ENCODE measurements around the gene PANK1. TPM values are rescaled to one million over a fixed set of nuclear protein-coding genes. Genes with fewer than 3 reads are reported as not detected.

The PANK1 gene
- total RNA-seq, 1 experiment from 2014 or later: 19.2 TPM

DNA sequence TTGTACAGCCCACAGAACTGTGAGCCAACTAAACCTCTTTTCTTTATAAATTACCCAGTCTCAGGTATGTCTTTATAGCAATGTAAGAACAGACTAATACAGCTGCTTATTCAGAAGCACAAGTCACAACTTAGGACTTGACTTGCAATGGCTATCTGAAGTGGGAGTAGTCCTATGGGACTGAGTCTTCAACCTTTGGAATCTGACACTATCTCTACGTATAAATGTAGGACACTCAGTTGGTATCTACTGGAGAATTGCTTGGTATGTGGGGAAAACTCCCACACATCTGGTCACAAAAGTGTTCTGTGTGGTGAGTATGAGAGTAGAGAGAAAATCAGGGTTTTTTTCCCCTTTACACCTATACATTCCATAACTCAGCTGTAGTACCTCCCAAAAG, 12.3 kb upstream of the PANK1 start:
- Histone ChIP-seq H3K27ac (ENCODE audit: low read depth, low read length, poor library complexity, severe bottlenecking) (no peak overlapping the region), H3K27me3 (replicated peaks; ENCODE audit: insufficient read depth, low read depth, low read length, poor library complexity) (no peaks in the 10 kb centered on the region), H3K36me3 (ENCODE audit: insufficient read depth, low read length, poor library complexity, severe bottlenecking) (no peaks in the 10 kb centered on the region), H3K9me3 (ENCODE audit: low read depth, low read length, poor library complexity, severe bottlenecking) (no peaks in the 10 kb centered on the region), H3K4me1 (ENCODE audit: insufficient read depth, low read length, poor library complexity, severe bottlenecking) (no peaks in the 10 kb centered on the region), H3K4me3 (ENCODE audit: low read depth, low read length, poor library complexity, severe bottlenecking) (no peak overlapping the region)
- intact Hi-C loops (cut with micrococcal nuclease; ENCODE audit: unreplicated experiment): no loop called here
- no peak for DNase-seq (ENCODE audit: low spot score)
- BruUV-seq (replicated peaks): no TSS peak
- CTCF ChIA-PET: no interaction called here
- TF ChIP-seq, protein P1, sequence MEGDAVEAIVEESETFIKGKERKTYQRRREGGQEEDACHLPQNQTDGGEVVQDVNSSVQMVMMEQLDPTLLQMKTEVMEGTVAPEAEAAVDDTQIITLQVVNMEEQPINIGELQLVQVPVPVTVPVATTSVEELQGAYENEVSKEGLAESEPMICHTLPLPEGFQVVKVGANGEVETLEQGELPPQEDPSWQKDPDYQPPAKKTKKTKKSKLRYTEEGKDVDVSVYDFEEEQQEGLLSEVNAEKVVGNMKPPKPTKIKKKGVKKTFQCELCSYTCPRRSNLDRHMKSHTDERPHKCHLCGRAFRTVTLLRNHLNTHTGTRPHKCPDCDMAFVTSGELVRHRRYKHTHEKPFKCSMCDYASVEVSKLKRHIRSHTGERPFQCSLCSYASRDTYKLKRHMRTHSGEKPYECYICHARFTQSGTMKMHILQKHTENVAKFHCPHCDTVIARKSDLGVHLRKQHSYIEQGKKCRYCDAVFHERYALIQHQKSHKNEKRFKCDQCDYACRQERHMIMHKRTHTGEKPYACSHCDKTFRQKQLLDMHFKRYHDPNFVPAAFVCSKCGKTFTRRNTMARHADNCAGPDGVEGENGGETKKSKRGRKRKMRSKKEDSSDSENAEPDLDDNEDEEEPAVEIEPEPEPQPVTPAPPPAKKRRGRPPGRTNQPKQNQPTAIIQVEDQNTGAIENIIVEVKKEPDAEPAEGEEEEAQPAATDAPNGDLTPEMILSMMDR (conservative IDR thresholded peaks at IDR 0.05; ENCODE audit: low read depth, low read length): no peak
- no peak for TF ChIP-seq EZH2 (IDR thresholded peaks at IDR 0.05; ENCODE audit: borderline replicate concordance, low read depth, low read length, poor library complexity, severe bottlenecking)
- POLR2A ChIA-PET (ENCODE audit: low non-redundant PET): no interaction called here

DNA sequence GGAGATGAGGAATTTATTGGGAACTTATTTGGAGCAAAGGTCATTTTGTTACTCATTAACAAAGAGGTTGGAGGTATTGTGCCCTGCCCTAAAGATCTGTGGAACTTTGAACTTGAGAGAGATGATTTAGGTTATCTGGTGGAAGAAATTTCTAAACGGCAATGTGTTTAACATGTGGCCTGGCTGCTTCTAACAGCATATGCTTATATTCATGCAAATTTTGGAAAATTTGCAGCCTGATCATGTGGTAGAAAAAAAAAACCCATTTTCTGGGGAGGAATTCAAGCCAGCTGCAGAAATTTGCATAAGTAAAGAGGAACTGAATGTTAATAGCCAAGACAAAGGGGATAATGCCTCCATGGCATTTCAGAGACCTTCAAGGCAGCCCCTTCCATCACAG, 10.7 kb upstream of the PANK1 start:
- ChIA-PET CTCF (no interaction called here), POLR2A (ENCODE audit: low non-redundant PET) (no interaction called here)
- intact Hi-C loops (cut with micrococcal nuclease; ENCODE audit: unreplicated experiment): no loop called here

DNA sequence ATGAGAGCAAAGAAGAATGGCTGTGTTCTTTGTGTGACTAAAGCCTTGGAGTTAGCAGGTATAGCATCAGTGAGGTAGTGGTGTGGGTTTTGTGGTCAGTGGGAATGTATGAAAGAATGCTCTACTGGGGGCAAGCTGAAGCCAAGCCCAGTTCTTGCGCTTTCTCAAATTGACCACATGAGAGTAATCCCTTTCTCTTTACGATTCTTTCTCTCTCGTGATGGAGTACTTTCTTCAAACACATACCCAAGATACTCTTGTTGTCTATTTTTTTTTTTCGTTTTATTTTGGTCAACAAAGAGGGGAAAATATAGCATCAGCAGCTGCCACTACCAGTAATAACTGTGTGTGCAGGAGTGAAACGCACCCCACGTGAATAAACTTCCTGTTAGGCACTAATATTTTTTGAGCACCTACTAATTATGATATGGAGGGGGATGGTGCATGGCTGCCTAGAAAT, 8.4 kb upstream of the PANK1 start:
- Histone ChIP-seq H3K4me1 (ENCODE audit: insufficient read depth, low read length, poor library complexity, severe bottlenecking) (no peaks in the 10 kb centered on the region), H3K36me3 (ENCODE audit: insufficient read depth, low read length, poor library complexity, severe bottlenecking) (no peaks in the 10 kb centered on the region), H3K9me3 (ENCODE audit: low read depth, low read length, poor library complexity, severe bottlenecking) (no peaks in the 10 kb centered on the region), H3K27ac (ENCODE audit: low read depth, low read length, poor library complexity, severe bottlenecking) (no peak overlapping the region), H3K4me3 (ENCODE audit: low read depth, low read length, poor library complexity, severe bottlenecking) (no peak overlapping the region), H3K27me3 (replicated peaks; ENCODE audit: insufficient read depth, low read depth, low read length, poor library complexity) (no peaks in the 10 kb centered on the region)
- intact Hi-C loops (cut with micrococcal nuclease; ENCODE audit: unreplicated experiment): no loop called here
- ChIA-PET CTCF (no interaction called here), POLR2A (ENCODE audit: low non-redundant PET) (no interaction called here)
- DNase-seq (ENCODE audit: low spot score): no peak
- TF ChIP-seq, protein P1 (conservative IDR thresholded peaks at IDR 0.05; ENCODE audit: low read depth, low read length): no peak
- TF ChIP-seq EZH2 (IDR thresholded peaks at IDR 0.05; ENCODE audit: borderline replicate concordance, low read depth, low read length, poor library complexity, severe bottlenecking): no peak
- BruUV-seq (replicated peaks): no TSS peak

More for the DNA sequence above, 10.7 kb upstream of the PANK1 start:
- no peak overlapping the region for H3K27ac ChIP-seq (ENCODE audit: low read depth, low read length, poor library complexity, severe bottlenecking)
- H3K4me3 ChIP-seq (ENCODE audit: low read depth, low read length, poor library complexity, severe bottlenecking): no peak overlapping the region
- no peaks in the 10 kb centered on the region for H3K36me3 ChIP-seq (ENCODE audit: insufficient read depth, low read length, poor library complexity, severe bottlenecking)
- H3K4me1 ChIP-seq (ENCODE audit: insufficient read depth, low read length, poor library complexity, severe bottlenecking): no peaks in the 10 kb centered on the region
- TF ChIP-seq, protein P1 (conservative IDR thresholded peaks at IDR 0.05; ENCODE audit: low read depth, low read length): no peak
- no peak for TF ChIP-seq EZH2 (IDR thresholded peaks at IDR 0.05; ENCODE audit: borderline replicate concordance, low read depth, low read length, poor library complexity, severe bottlenecking)
- no peaks in the 10 kb centered on the region for H3K9me3 ChIP-seq (ENCODE audit: low read depth, low read length, poor library complexity, severe bottlenecking)
- H3K27me3 ChIP-seq (replicated peaks; ENCODE audit: insufficient read depth, low read depth, low read length, poor library complexity): no peaks in the 10 kb centered on the region
- no TSS peak for BruUV-seq (replicated peaks)
- DNase-seq (ENCODE audit: low spot score): no peak

Measured in A673 (cell line).